Skin epidermis (tissue), 12 donors: ENCODE data around the gene CCDC74B.
"Not testable (repeated sequence)": the region's sequence is repeated elsewhere in the genome, so short reads cannot be mapped to it uniquely, and the experiment has no call there.

ENCODE experiments used
- H3K27ac ChIP-seq, 21 experiments: fragments of 200-600 bp; sonication (generic) in 11 of 21; one replicate each; pipeline ENCODE4 v1.5.0; 2020; ENCODE audit warnings: mild to moderate bottlenecking in 3 of 21, inconsistent platforms in 2 of 21, moderate library complexity in 2 of 21
- H3K4me3 ChIP-seq, 7 experiments: fragments of 200-600 bp; sonication (generic) in 2 of 7; one replicate each; pipeline ENCODE4 v1.5.0; 2020; ENCODE audit warnings: inconsistent platforms in 2 of 7, mild to moderate bottlenecking in 2 of 7, moderate library complexity in 1 of 7

The CCDC74B gene

GRCh38 chr2:130128464-130128863, 16.4 kb downstream of the CCDC74B start:
- peak overlapping the region in 1 of 7 experiments; percentile 24 for H3K4me3 ChIP-seq
- not testable (repeated sequence) for H3K27ac ChIP-seq

- H3K4me3 ChIP-seq, H3K27ac ChIP-seq: not testable (repeated sequence)
These were observed 17.2 kb downstream of the CCDC74B start for GRCh38 chr2:130127726-130128125.

GRCh38 chr2:130120924-130121323, 24.0 kb downstream of the CCDC74B start:
- H3K4me3 ChIP-seq, H3K27ac ChIP-seq: not testable (repeated sequence)

GRCh38 chr2:130102597-130103363, 42.1 kb downstream of the CCDC74B start:
- not testable (repeated sequence) for H3K27ac ChIP-seq, H3K4me3 ChIP-seq
